ENCODE data around the gene MAFB. TPM values are rescaled to one million over a fixed set of nuclear protein-coding genes. Genes with fewer than 3 reads are reported as not detected.

The MAFB gene
- total and polyA plus RNA-seq, 4 donors: 7.7 to 161 (median 41.3) TPM

DNA sequence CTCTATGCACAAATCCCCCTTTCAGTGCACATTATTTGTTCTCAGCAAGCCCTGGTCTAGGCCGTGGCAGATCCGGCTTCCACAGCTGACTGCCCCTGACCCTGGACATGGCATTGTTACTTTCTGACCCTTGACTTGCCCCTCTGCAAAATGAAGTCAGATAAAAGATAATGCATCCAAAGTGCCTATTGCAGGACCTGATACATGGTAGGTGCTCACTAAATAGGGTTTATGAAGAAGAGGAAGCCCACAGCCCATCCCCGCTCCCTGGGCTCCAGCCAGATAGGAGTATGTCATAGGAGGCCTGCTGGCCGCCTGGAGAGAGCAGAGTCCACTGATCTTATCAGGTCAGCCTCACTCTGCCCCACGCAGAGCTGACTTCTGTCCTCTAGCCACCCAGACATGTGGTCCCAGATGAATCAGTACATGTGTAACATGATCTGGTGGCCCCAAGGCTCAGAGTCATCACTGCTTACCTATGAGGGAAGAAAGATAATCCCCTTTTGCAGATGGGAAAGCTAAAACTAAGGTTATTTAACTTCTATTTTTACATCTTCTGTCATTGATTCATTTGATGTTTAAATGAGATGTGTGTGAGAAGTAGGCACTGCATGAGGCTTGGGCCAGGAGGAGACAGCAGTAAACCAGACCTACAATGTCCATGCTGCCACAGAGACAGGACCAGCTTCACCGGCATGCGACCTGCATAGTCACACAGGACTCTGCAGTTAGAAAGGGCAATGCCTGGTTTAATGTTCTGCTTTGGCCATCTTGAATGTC, 20.4 kb downstream of the MAFB start:
- Histone ChIP-seq H3K9me3 (ENCODE audit: control insufficient read depth in 4 of 4, insufficient read depth in 3 of 4, low read length in 3 of 4) (no peaks in the 10 kb centered on the region), H3K4me1 (ENCODE audit: control insufficient read depth in 5 of 5, insufficient read depth in 5 of 5, low read length in 5 of 5) (peaks cover 0 to 6% (median 0%) of the 10 kb centered on the region in 5 donors), H3K36me3 (ENCODE audit: control insufficient read depth in 4 of 4, insufficient read depth in 4 of 4, low read length in 4 of 4) (no peaks in the 10 kb centered on the region), H3K9ac (ENCODE audit: insufficient read depth in 1 of 2, low read length in 2 of 2) (no peak overlapping the region), H3K27ac (ENCODE audit: low read depth in 1 of 2, low read length in 1 of 2) (no peak overlapping the region), H3K4me3 (no peak overlapping the region), H3K27me3 (ENCODE audit: control insufficient read depth in 3 of 3, insufficient read depth in 3 of 3, low read length in 2 of 3) (no peaks in the 10 kb centered on the region)
- 92 to 98% methylated on average over 7 of the region's 7 CpGs for WGBS, 2 donors
- TF ChIP-seq, protein P1, sequence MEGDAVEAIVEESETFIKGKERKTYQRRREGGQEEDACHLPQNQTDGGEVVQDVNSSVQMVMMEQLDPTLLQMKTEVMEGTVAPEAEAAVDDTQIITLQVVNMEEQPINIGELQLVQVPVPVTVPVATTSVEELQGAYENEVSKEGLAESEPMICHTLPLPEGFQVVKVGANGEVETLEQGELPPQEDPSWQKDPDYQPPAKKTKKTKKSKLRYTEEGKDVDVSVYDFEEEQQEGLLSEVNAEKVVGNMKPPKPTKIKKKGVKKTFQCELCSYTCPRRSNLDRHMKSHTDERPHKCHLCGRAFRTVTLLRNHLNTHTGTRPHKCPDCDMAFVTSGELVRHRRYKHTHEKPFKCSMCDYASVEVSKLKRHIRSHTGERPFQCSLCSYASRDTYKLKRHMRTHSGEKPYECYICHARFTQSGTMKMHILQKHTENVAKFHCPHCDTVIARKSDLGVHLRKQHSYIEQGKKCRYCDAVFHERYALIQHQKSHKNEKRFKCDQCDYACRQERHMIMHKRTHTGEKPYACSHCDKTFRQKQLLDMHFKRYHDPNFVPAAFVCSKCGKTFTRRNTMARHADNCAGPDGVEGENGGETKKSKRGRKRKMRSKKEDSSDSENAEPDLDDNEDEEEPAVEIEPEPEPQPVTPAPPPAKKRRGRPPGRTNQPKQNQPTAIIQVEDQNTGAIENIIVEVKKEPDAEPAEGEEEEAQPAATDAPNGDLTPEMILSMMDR (IDR thresholded peaks at IDR 0.05; ENCODE audit: control extremely low read depth, extremely low read depth): no peak
- no peak for ATAC-seq (ENCODE audit: insufficient read depth, low FRiP score)
- DNase-seq: no peak

DNA sequence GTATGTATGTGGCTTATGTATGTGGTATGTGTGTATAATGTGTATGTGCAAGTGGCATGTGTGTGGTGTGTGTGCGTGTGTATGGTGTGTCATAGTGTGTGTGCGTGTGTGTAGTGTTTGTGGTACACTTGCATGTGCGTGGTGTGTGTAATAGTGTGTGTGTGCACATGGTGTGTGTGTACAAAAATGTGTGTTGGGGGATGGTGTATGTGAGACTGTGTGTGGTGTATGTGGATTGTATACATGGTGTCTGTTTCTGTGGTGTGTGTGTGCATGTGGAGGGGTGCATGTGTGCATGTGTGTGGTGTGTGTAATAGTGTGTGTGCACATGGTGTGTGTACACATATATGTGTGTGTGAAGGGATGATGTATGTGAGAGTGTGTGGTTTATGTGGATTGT, 21.5 kb downstream of the MAFB start:
- Histone ChIP-seq H3K9ac (ENCODE audit: insufficient read depth in 1 of 2, low read length in 2 of 2) (no peak overlapping the region), H3K4me3 (no peak overlapping the region), H3K4me1 (ENCODE audit: control insufficient read depth in 5 of 5, insufficient read depth in 5 of 5, low read length in 5 of 5) (peaks cover 0 to 5% (median 0%) of the 10 kb centered on the region in 5 donors), H3K36me3 (ENCODE audit: control insufficient read depth in 4 of 4, insufficient read depth in 4 of 4, low read length in 4 of 4) (no peaks in the 10 kb centered on the region), H3K27ac (ENCODE audit: low read depth in 1 of 2, low read length in 1 of 2) (no peak overlapping the region), H3K27me3 (ENCODE audit: control insufficient read depth in 3 of 3, insufficient read depth in 3 of 3, low read length in 2 of 3) (no peaks in the 10 kb centered on the region), H3K9me3 (ENCODE audit: control insufficient read depth in 4 of 4, insufficient read depth in 3 of 4, low read length in 3 of 4) (no peaks in the 10 kb centered on the region)
- 95 to 97% methylated on average over 3 of the region's 3 CpGs for WGBS, 2 donors
- TF ChIP-seq, protein P1 (IDR thresholded peaks at IDR 0.05; ENCODE audit: control extremely low read depth, extremely low read depth): no peak
- DNase-seq (no peak), ATAC-seq (ENCODE audit: insufficient read depth, low FRiP score) (no peak)

DNA sequence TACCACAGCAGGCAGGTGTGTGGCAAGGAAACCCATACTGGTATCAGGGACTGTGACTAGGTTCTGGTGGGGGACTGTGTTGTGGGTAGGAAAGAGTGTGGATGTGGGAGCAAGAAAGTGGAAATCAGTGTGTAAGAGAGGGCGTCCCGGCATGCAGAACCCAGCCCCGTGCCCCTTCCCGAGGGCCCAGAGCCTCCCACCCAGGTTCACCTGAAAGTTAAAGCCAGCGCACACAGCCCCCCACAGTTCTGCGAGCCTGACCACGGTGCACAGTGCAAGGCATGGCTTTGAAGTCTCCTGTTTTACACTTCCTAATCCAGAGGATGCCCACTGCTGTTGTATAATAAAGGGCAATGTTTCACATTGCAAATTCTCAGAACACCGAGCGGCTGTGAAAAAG, 22.7 kb downstream of the MAFB start:
- DNase-seq (no peak), ATAC-seq (ENCODE audit: insufficient read depth, low FRiP score) (no peak)
- no peaks in the 10 kb centered on the region for H3K36me3 ChIP-seq (ENCODE audit: control insufficient read depth in 4 of 4, insufficient read depth in 4 of 4, low read length in 4 of 4)
- H3K27ac ChIP-seq (ENCODE audit: low read depth in 1 of 2, low read length in 1 of 2): no peak overlapping the region
- H3K9me3 ChIP-seq (ENCODE audit: control insufficient read depth in 4 of 4, insufficient read depth in 3 of 4, low read length in 3 of 4): no peaks in the 10 kb centered on the region
- no peak overlapping the region for H3K4me3 ChIP-seq
- 89 to 93% methylated on average over 9 of the region's 9 CpGs for WGBS, 2 donors
- no peaks in the 10 kb centered on the region for H3K27me3 ChIP-seq (ENCODE audit: control insufficient read depth in 3 of 3, insufficient read depth in 3 of 3, low read length in 2 of 3)
- peaks cover 0 to 5% (median 0%) of the 10 kb centered on the region in 5 donors for H3K4me1 ChIP-seq (ENCODE audit: control insufficient read depth in 5 of 5, insufficient read depth in 5 of 5, low read length in 5 of 5)
- TF ChIP-seq, protein P1 (IDR thresholded peaks at IDR 0.05; ENCODE audit: control extremely low read depth, extremely low read depth): no peak
- no peak overlapping the region for H3K9ac ChIP-seq (ENCODE audit: insufficient read depth in 1 of 2, low read length in 2 of 2)
